Fibroblast of upper back skin (primary cell): ENCODE measurements around the gene ROPN1L.
"Not testable (repeated sequence)": the region's sequence is repeated elsewhere in the genome, so short reads cannot be mapped to it uniquely, and the experiment has no call there.

Source experiments
- DNase-seq: peaks from one replicate; pipeline ENCODE4 v3.0.0-alpha.2; 2013

Gene ROPN1L

GRCh38 chr5:10503321-10503720 is 61.6 kb downstream of the ROPN1L start:
- DNase-seq: no peak

- no peak for DNase-seq
These were observed 62.5 kb downstream of the ROPN1L start for GRCh38 chr5:10503997-10504793.

GRCh38 chr5:10505517-10506095 is 63.9 kb downstream of the ROPN1L start:
- DNase-seq: no peak

GRCh38 chr5:10506535-10506934 is 64.9 kb downstream of the ROPN1L start:
- DNase-seq: no peak

- DNase-seq: peak; percentile 44
These were observed 66.0 kb downstream of the ROPN1L start for GRCh38 chr5:10507575-10508096.

- DNase-seq: no peak
These were observed 67.9 kb downstream of the ROPN1L start for GRCh38 chr5:10509575-10509974.

- DNase-seq: no peak
These were observed 70.3 kb downstream of the ROPN1L start for GRCh38 chr5:10511741-10512640.

- DNase-seq: peak; percentile 98
These were observed 72.1 kb downstream of the ROPN1L start for GRCh38 chr5:10513501-10514442.

- not testable (repeated sequence) for DNase-seq
These were observed 72.9 kb downstream of the ROPN1L start for GRCh38 chr5:10514572-10514971.
